GM19238 (cell line): Measurements from ENCODE around the gene RNU5B-1.

Source experiments
- DNase-seq: peaks from one replicate; pipeline ENCODE4 v3.0.0; 2011; ENCODE audit warnings: low spot score; ENCODE audit not compliant: insufficient read length

The RNU5B-1 gene

GRCh38 chr15:65304381-65305149 is at the start of gene RNU5B-1:
TSS of gene RNU5B-1 (plus strand) at chr15:65304677.
- peak; percentile 53 for DNase-seq

GRCh38 chr15:65254758-65255157 is 49.7 kb upstream of the RNU5B-1 start:
- DNase-seq: no peak

- DNase-seq: no peak
These were observed 48.9 kb upstream of the RNU5B-1 start for GRCh38 chr15:65255486-65256140.

GRCh38 chr15:65258375-65259262 is 45.9 kb upstream of the RNU5B-1 start:
- DNase-seq: no peak

- no peak for DNase-seq
These were observed 45.1 kb upstream of the RNU5B-1 start for GRCh38 chr15:65259367-65259797.

GRCh38 chr15:65260968-65261367 is 43.5 kb upstream of the RNU5B-1 start:
- no peak for DNase-seq

GRCh38 chr15:65263313-65263712 is 41.2 kb upstream of the RNU5B-1 start:
- no peak for DNase-seq

GRCh38 chr15:65264863-65265430 is 39.5 kb upstream of the RNU5B-1 start:
- no peak for DNase-seq

- no peak for DNase-seq
These were observed 38.0 kb upstream of the RNU5B-1 start for GRCh38 chr15:65266469-65266868.

- DNase-seq: no peak
These were observed 36.1 kb upstream of the RNU5B-1 start for GRCh38 chr15:65268411-65268810.

GRCh38 chr15:65270811-65271545 is 33.5 kb upstream of the RNU5B-1 start:
- DNase-seq: peak; percentile 26

- DNase-seq: no peak
These were observed 29.3 kb upstream of the RNU5B-1 start for GRCh38 chr15:65275104-65275727.

GRCh38 chr15:65275728-65276126 is 28.8 kb upstream of the RNU5B-1 start:
- DNase-seq: no peak

GRCh38 chr15:65277015-65277414 is 27.5 kb upstream of the RNU5B-1 start:
- no peak for DNase-seq

- DNase-seq: no peak
These were observed 26.0 kb upstream of the RNU5B-1 start for GRCh38 chr15:65278480-65278879.

- no peak for DNase-seq
These were observed 19.0 kb upstream of the RNU5B-1 start for GRCh38 chr15:65285291-65286068.

- peak; percentile 21 for DNase-seq
These were observed 18.3 kb upstream of the RNU5B-1 start for GRCh38 chr15:65286069-65286703.

GRCh38 chr15:65286704-65287519 is 17.6 kb upstream of the RNU5B-1 start, which contains the start of gene PARP16:
TSS of gene PARP16 (minus strand) at chr15:65286883. CDS start at chr15:65286426, 457 bp downstream.
- DNase-seq: peak; percentile 78
